ENCODE data around the gene ADH5. TPM values are rescaled to one million over a fixed set of nuclear protein-coding genes. Genes with fewer than 3 reads are reported as not detected.

The ADH5 gene
- total and polyA plus RNA-seq, 2 donors from 2014 or later: 139 to 270 TPM

- H3K27ac ChIP-seq (ENCODE audit: low read depth in 2 of 2, low read length in 2 of 2): no peak overlapping the region
- peaks cover 0 to 19% (median 5%) of the 10 kb centered on the region in 3 donors for H3K4me1 ChIP-seq (ENCODE audit: control insufficient read depth in 2 of 3, insufficient read depth in 2 of 3, low read depth in 1 of 3, low read length in 3 of 3)
- FAIRE-seq: no peak
- no peaks in the 10 kb centered on the region for H3K36me3 ChIP-seq (ENCODE audit: control insufficient read depth in 2 of 3, insufficient read depth in 3 of 3, low read length in 3 of 3)
- H3K27me3 ChIP-seq (ENCODE audit: control insufficient read depth, insufficient read depth, low read length): no peaks in the 10 kb centered on the region
- intact Hi-C loops (cut with DNase I): no loop called here
- H3K9ac ChIP-seq (ENCODE audit: low read length in 3 of 3): no peak overlapping the region
- DNase-seq: no peak
- no peak for TF ChIP-seq CTCF (IDR thresholded peaks at IDR 0.05; ENCODE audit: borderline replicate concordance, extremely low read depth, insufficient read depth)
- H3K4me3 ChIP-seq (ENCODE audit: low read length in 3 of 3): no peak overlapping the region
- H3K9me3 ChIP-seq (ENCODE audit: control insufficient read depth in 2 of 3, insufficient read depth in 1 of 3, low read length in 3 of 3): peaks cover 0 to 8% (median 0%) of the 10 kb centered on the region in 3 donors
These were observed 67.2 kb downstream of the ADH5 start for GRCh38 chr4:99021386-99021785.

Other genes with a start within 250 kb of the ADH5 start
- 63.2 TPM for gene EIF4E, start 159.7 kb downstream of the ADH5 start, total RNA-seq
- gene EIF4E, start 159.7 kb downstream of the ADH5 start, polyA plus RNA-seq (ENCODE audit: insufficient read depth, low read depth, low replicate concordance): 52.3 TPM
- 33.8 TPM for gene METAP1, start 93.1 kb downstream of the ADH5 start, total RNA-seq
- gene METAP1, start 93.1 kb downstream of the ADH5 start, polyA plus RNA-seq (ENCODE audit: insufficient read depth, low read depth, low replicate concordance): 22.7 TPM
- gene ADH4, start 55.5 kb upstream of the ADH5 start, total RNA-seq: 5.9 TPM
- 0.52 TPM for gene ADH4, start 55.5 kb upstream of the ADH5 start, polyA plus RNA-seq (ENCODE audit: insufficient read depth, low read depth, low replicate concordance)
- gene ADH6, start 130.5 kb upstream of the ADH5 start, total RNA-seq: 10.2 TPM
- gene ADH6, start 130.5 kb upstream of the ADH5 start, polyA plus RNA-seq (ENCODE audit: insufficient read depth, low read depth, low replicate concordance): 39.2 TPM
- gene ADH1A, start 202.2 kb upstream of the ADH5 start, total RNA-seq: 0.85 TPM
- not detected for gene ADH1A, start 202.2 kb upstream of the ADH5 start, polyA plus RNA-seq (ENCODE audit: insufficient read depth, low read depth, low replicate concordance)
- 223 TPM for gene ADH1B, start 232.6 kb upstream of the ADH5 start, total RNA-seq
- gene ADH1B, start 232.6 kb upstream of the ADH5 start, polyA plus RNA-seq (ENCODE audit: insufficient read depth, low read depth, low replicate concordance): 38.6 TPM

All from kidney (tissue), 14 donors.